ENCODE results near the gene ATG7.
A peak's percentile ranks its signal among the peaks of the same experiment; 100 is the strongest.

ATG7 gene

DNA sequence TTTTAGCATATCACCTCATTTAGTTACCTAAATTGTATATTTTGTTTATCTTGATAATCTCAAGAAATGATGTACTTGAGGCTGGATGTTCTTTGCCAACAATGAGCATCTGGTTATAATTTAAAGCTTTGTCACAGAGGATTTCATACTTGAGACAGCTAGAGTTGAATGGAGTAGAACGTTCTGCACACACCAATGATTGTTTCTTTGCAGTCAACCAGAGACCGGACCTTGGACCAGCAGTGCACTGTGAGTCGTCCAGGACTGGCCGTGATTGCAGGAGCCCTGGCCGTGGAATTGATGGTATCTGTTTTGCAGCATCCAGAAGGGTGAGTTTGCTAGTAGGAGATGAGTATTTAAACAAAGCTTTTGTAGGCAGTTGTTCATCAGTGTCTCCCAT, 90.4 kb downstream of the ATG7 start:
- DNase-seq (ENCODE audit: low spot score) = no peak

DNA sequence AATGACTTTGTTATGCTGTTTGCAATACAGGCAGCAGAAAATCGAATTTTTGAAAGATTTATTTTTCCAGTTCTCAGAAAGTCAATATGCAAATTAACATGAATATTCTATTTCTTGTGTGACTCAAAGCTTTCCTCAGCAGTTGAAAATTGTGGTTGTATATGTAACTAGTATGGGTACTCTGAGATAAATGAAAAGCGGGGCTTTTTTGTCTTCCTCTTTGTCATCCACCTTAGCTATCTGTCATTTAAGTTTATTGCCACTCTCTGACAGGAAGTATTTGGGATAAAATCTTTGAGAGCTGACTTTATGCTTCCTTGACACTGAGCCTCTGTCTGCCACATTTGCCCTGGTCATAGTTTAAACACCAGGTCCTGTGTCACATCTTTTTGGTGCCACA, 91.5 kb downstream of the ATG7 start:
- DNase-seq (ENCODE audit: low spot score) = no peak

DNA sequence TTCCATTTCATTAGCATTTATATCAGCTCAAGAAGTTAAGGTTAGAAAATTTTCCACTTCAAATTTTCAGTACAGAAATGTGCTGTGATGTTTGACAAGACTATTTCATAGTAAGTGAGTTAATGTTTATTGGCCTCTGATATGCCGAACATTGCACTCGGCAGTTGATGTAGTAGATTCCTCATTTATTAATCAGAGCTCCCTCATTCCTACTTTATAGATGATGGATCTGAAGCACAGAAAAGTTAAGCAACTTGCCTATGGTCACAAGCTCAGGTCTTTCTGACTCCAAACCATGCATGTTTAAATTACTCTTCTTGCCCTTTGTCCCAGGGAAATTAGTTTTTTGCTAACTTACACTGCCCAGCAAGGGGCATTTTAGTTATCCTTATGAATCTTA, 92.0 kb downstream of the ATG7 start:
- no peak for DNase-seq (ENCODE audit: low spot score)

DNA sequence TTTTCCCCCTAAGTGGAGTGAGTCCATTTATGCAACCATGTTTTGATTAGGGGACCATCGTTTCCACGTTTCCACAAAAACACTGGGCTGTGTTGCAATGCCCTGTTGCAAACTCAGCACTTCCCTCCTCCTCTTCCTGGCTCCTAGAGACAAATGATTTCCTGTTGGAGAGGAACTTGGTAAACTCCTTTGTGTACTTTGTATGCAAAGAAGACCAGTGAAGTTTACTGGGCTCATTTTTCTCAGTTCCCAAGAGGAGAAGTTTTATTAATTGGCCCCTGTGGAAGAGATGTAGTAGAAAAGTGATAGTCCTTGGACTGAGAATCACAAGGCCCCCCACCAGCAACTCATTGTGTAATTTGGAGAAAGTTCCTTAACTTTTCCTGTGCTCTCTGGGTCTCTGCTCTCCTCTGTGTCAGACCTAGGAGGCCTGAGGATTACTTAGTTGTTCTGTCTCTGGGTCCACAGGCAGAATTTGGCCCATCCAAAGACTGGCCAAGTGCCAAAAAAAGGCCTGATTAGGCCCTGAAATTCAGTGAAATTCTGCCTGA, 95.0 kb downstream of the ATG7 start:
- no peak for DNase-seq (ENCODE audit: low spot score)

DNA sequence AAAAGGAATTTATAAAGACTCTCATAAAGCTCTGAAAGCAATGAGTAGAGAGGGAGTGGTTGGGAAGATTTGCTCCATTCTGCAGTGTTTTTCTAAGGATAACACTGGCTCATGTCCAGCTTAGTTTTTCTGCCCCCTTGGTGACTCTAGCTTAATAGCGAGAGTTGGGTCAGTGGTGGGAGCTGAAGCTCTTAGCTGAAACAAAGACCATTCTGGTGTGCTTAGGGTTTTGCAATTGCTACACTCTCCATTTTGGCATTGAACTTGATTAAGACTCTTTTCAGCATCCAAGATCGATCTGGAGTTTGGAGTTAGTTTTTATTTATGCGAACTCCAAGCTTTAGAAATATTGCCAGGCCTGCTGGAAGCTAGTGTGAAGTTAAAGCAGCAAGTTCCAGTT, 98.0 kb downstream of the ATG7 start:
- no peak for DNase-seq (ENCODE audit: low spot score)

DNA sequence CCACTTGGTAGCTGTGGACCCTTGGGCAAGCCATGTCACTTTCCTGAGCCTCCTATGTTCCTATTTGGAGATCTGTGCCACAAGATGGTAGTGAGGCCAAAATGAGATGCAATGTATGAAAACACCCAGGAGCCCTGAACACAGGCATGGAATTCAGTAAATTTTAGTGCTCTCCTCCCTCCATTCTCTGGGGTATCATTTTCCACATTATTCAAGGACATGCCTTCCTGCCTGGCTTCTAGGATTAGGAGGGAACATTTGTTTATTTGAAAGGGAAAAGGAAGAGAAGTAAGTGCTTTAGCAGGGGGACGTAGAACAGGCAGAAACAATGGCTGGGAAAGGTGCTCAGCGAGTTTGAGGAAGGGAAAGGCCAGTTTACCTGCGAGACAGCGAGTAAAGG, 98.8 kb downstream of the ATG7 start:
- DNase-seq (ENCODE audit: low spot score) = no peak

DNA sequence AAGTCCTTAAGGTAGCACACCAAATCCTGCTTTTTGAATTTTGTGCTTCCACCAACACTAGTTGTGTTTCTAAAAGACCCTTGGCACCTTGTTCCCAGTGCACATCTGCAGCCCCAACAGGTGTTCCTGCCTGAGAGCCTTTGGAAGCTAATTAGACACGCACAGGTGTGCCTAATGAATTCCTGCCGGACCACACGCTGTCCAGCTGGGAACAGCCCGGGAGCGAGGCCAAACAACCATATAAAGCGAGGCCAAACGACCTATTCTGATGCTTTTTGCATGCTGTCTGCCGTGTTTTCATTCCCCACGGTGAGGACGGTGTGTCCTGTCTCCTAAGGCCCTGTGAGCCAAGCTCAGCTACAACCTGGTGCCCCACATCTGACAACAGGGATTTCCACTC, 99.5 kb downstream of the ATG7 start:
- DNase-seq (ENCODE audit: low spot score) = no peak

DNA sequence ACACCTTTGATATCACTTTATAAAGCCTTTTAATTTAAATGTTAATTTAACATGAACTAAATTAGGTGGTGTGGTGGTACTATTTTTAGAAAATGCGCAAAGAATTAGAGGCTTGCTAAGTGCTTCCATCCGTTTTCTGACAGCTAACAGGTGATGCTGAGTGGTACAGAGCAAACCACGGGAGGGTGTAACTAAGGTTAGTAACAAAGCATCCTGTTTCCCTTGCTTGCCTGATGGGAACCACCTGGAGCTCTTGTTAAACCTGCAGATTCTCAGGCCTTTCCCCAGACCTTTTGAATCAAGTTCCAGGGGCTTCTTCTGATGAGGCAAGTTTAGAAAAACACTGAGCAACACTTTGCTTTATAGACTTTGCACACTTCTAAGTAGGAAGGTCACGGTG, 101.0 kb downstream of the ATG7 start:
- no peak for DNase-seq (ENCODE audit: low spot score)

DNA sequence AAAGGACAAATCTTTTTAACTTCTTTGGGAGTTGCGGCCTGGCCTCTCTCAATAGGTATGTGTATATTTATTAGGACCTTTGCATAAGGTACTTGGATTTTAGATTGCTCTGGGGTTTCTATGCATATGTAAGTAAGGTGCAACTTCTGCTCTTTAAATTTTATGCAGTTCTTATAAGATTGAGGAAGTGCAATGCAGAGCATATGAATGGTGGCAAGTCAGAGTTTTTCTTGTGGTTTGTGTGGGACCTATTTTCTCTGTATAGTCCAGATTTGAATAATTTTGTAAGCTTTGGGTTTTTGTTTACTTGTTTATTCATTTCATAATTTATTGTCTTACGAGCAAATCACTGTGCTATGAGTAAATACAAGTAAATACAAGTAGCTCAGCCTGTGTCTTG, 101.5 kb downstream of the ATG7 start:
- no peak for DNase-seq (ENCODE audit: low spot score)

DNA sequence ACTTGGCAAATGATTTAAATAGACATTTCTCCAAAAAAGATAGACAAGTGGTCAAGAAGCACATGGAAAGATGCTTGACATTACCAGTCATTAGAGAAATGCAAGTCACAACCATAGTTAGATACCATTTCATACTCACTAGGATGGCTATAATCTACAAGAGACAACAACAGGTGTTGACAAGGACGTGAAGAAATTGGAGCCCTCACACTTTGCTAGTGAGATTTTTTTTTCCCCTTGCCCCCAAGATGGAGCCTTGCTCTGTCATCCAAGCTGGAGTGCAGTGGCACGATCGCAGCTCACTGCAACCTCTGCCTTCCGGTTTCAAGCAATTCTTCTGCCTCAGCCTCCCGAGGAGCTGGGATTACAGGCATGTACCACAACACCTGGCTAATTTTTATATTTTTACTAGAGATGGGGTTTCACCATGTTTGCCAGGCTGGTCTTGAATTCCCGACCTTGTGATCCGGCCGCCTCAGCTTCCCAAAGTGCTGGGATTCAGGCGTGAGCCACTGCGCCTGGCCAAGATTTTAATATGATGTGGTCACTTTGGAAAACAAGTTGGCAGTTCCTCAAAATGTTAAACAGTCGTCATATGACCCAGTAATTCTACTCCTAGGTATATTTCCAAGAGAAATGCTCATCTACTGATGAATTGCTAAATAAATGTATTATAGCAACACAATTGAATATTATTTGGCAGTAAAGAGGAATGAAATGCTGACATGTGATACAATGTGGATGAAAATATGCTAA, 103.3 kb downstream of the ATG7 start:
- no peak for DNase-seq (ENCODE audit: low spot score)

DNA sequence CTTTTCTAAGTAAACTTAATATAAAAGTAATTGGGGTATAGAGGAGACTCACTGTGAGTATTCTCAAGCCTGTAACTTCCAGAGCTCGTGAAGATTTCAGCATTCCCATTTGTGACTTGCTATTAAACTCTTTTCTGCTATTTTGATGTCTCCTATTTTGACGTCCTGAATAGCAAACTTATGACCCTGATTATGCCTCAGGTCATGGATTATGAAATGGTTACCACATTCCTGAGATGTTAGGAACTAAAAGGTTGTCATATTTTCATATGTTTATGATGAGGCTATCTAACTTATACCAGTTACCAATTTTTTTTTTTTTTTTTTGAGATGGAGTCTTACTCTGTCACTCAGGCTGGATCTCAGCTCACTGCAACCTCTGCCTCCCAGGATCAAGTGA, 105.5 kb downstream of the ATG7 start:
- no peak for DNase-seq (ENCODE audit: low spot score)

DNA sequence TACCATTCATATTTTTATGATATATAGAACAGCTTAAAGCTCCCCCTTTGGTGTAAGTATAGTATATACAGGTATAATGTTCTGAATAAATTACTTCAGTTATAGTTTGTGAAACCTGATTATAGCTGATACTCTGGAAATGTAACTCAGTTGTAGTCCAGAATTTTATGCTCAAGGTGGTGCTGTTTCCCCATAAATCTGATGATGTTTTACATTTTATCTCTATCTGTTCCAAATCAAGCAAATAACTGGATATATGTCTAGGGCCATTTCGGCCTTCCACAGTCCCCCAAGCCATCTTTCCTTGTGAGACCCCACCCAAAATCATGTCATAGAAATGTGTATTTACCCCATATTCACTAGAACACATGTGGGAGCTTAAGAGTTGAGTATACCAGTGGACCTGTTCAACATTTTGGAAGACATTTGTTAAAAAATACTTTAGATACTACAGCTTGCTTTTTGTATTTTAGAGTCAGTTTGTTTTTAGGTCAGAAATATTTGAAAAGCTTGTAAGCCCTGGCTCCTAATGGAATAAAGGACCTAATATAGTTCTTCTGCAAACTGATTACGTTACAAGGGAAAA, 107.1 kb downstream of the ATG7 start:
- peak; percentile 43 for DNase-seq (ENCODE audit: low spot score)

DNA sequence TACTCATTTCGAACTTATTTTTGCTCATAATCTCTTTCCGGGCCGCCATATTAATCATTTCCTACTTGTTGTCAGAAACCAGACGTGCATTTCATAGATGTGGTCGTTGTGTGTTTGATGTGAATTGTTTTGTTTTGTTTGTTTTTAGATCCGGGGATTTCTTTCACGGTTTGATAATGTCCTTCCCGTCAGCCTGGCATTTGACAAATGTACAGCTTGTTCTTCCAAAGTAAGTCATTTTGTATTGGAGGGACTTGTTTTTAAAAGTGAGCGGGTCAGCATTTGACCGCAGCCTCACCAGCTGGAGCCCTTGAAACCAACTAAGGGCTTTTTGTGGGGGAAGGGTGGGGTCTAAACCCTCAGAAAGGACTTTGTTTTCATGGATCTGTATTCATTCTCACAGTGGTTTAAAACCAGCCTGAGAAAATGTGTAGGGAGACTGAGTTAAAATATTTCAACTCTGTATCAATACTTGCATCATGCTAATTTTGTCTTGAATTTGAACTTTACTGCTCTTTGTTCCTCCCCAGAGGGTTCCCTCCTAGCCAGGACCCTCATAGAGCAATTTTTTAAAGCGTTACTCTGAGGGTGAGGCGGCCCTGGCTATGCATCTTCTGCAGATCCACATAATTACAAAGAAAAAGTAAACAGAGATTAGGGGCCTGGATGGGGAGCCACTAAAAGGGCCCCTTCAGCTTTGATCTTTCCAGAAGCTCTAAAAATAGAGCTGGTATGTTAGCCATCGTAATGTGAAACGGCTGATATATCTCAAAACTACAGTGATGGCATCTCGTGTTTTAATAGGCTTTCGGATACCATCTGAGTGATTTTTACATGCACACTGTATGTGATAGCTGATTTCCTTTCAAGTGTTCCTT, 107.9 kb downstream of the ATG7 start:
- DNase-seq (ENCODE audit: low spot score) = no peak

DNA sequence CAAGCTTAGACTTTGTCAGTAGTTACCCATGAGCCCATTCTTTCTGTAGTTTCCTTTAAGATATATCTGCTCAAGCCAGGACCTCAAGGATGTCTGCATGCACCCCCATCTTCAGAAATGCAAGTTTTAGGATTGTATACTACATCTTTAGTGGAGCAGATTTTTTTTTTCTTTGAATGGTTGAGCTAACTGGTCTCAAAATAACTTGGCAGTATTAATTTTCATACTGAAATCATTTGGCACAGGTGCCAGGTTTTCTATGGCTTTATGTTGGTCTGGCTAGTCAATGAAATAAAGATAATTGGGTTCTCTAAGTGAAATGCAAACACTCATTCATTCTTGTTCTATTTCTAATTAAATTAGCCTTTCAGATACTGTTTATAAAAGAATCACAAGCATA, 108.9 kb downstream of the ATG7 start:
- DNase-seq (ENCODE audit: low spot score) = no peak

DNA sequence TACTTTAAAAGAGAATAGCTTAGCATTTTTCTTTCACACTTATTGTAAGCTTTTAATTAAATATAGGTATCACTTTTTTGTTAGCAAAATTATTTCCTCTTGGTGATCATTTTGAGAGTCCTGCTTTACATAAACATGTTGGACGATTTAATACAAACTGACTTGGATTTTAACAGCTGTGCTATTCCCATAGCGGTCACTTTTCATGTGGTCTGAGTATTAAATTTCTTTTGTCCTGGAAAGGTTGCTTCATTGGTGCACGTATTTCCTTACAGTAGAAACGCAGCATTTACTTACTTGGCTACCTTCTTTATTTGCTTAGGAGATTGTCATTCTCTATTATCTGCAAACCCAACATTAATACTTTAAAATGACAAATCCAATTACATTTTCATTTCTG, 109.4 kb downstream of the ATG7 start:
- no peak for DNase-seq (ENCODE audit: low spot score)

DNA sequence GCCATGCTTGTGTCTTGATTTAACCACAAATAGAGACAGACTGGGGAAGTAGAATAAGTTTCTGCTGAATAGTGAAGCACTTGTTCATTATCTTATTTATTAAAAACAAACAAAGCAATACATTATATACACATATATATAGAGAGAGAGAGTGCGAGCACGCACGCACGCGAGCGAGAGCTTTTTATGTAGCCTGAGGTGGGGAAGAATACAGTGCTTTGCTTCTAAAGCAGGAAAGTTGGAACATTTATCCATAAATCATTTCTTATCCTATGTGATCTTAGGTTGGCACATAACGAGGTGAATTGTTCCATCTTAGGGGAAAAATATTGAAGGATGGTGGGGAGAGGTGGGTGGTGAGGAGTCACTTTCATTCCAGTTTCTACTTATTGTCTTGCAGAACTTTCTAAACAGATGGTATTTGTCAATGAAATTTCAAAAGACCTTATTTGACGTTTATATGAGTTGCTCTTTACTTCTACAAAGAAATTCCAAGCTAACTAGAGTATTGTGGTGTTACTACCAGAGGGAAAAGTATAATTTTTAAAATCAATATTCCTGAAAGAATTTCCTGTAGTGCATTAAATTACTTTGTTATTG, 110.0 kb downstream of the ATG7 start:
- no peak for DNase-seq (ENCODE audit: low spot score)

DNA sequence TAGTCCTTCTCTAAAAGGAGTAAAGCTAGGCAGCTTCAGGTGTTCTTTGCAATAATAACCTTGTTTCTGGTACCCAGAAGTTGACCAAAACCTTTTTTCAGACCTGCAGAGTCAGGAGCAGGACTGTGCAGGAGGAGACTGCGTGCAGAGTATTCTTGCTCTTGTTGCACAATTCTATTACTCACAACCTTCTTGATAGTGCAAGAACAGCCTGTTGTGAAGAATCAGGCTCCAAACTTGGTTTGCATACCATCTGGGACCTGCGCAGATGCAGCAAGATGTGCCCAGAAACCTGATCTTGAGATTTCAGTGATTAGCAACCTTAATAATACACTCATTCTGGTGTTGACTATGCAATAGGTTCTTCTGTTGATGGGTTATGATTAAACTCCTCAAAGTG, 111.9 kb downstream of the ATG7 start:
- DNase-seq (ENCODE audit: low spot score) = no peak

DNA sequence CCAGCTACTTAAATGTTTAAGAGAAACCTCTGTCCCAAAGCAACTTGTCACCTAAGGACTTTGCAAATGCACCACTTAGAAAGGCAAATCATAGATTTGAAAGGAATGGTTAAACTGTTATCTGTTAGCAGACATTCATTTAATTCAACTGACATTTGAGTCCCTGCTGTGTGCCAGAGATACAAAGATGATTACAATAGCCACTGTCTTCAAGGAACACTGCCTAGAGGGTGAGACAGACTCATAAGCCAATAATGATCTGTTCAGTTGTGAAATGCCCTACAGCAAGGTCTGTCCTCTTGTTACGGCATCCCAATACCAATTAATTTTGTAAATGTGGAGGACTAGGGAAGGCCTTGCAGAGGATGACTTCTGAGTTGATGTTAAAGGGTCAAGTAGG, 113.1 kb downstream of the ATG7 start:
- no peak for DNase-seq (ENCODE audit: low spot score)

DNA sequence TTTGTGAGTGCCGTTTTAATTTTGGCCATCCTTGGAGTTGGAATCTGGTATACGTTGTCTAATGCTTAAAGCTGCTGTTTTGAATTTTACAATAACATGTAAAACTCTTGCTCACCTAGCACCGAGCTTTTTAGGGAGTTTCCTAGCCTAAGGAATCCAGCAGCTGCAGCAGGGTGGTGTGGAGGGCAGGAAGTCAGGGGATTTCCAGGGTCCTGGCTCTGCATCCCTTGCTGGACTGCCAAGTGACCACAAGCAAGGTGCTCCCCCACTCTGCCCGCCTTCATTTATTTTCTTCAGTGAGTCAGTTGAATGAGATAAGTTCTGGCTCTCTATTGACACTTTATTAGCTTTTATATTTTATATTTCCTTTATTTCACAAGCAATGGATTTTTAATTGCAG, 113.7 kb downstream of the ATG7 start:
- DNase-seq (ENCODE audit: low spot score) = no peak

DNA sequence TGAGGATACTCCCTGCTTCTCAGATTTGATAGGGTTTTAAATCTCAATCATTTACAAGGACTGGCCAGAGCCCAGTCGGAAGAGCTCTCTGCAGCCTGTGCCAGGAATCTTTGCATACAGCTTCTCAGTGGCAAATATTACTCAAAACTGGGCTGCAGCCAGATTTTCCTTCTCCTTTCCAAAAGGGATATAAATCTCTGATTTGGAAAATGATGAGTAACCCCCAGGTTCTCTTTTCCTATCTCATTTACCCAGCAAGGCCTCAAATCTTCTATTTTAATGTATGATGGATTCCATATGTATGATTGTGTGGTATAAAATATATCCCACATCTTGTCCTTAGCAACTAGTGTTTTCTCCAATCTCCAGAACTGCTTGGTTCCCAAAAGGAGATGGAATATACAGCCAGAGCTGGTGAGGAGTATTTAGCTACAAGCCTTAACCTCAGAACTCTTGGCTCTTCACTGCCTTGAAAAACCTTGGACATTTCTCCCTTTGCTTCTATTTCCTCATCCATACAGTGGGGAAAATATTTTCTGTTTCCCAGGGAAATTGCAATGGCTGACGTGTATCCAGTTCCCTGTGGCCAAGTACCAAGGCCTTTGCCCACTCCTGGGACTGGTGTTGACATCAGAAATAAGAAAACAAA, 114.4 kb downstream of the ATG7 start:
- no peak for DNase-seq (ENCODE audit: low spot score)

DNA sequence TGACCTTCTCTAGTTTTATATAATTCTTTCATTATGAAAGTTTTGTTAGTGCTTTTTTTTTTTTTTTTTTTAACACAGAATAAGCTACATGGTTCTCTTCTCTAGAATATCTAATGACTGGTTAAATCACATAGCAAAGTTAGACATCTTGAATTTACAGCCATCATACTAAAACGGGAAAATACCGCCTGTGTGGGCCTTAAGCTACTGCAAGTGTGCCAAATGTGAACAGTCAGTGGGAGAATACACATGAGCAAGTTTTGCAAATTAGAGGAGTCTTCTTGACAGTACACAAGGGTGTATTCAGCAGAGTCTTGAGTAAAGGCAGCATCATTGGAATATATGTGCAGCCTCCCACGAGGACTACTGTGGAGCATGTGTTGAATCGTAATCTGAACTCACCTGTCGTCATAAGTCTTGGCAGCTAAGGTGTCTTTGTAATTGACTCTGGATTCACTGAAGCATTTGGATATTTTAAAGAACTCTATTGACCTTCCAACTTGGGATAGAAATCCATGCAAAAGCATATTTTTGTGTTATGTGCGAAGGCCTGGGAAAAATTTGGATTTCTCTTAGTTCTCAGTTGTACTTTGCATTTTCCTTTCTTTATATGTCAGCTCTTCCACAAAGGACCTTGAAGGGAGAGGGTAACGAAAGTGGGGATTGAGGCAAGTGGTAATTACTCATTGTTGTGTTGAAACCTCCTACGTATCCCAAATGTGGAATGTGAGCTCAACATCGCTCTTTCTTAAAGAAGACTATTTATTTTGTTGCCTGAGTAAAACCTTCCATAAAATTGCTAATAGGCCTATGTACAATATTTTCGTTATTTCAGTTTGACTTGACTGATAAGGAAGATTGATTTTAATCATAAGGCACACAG, 117.4 kb downstream of the ATG7 start:
- DNase-seq (ENCODE audit: low spot score) = no peak

All from CD4-positive, alpha-beta T cell treated with Interleukin-2 at 100 ng/mL for 4 hours (primary cell).